ENCODE data around the gene LYAR.

DNA sequence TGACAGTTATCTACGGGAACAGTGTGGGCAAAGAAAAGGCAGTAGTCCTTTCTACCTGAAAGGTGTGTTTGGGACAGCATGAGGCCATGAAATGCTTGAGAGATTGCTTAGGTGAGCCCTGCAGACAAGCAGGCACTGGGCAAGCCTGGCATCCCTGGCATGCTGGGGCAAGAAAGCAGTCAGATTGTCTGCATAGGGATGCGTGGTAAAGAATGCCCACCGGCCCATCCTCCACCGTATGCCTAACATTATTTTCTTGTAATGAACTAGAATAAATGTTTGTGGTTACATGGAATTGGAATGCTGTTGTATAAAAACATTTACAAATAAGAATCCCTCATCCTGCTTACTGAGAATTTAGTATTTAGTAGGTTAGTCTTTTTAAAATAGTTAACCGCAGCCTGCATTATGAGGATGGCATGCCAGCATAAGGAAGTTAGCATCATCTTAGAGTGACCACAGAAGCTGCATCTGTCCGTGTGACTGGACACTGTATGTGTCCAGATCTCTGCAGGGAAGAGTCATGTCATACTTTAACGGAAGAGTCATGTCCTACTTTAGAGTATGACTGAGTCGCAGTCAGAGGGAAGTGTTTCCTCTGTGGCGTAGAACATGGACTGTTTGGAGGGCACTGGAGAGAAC lies 19.0 kb upstream of the LYAR start:
- TF ChIP-seq, protein P1, sequence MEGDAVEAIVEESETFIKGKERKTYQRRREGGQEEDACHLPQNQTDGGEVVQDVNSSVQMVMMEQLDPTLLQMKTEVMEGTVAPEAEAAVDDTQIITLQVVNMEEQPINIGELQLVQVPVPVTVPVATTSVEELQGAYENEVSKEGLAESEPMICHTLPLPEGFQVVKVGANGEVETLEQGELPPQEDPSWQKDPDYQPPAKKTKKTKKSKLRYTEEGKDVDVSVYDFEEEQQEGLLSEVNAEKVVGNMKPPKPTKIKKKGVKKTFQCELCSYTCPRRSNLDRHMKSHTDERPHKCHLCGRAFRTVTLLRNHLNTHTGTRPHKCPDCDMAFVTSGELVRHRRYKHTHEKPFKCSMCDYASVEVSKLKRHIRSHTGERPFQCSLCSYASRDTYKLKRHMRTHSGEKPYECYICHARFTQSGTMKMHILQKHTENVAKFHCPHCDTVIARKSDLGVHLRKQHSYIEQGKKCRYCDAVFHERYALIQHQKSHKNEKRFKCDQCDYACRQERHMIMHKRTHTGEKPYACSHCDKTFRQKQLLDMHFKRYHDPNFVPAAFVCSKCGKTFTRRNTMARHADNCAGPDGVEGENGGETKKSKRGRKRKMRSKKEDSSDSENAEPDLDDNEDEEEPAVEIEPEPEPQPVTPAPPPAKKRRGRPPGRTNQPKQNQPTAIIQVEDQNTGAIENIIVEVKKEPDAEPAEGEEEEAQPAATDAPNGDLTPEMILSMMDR (IDR thresholded peaks at IDR 0.05; ENCODE audit: insufficient read depth, low read length, poor library complexity, severe bottlenecking), result no peak
- no peak for TF ChIP-seq EZH2phosphoT487 (conservative IDR thresholded peaks at IDR 0.05; ENCODE audit: low read length)
